Esophagus muscularis mucosa (tissue), 4 donors: Measurements from ENCODE around the gene NSMCE3. TPM values are rescaled to one million over a fixed set of nuclear protein-coding genes. Genes with fewer than 3 reads are reported as not detected.
"Not testable (repeated sequence)": the region's sequence is repeated elsewhere in the genome, so short reads cannot be mapped to it uniquely, and the experiment has no call there.

ENCODE experiments used
- DNase-seq: peaks from one replicate; pipeline ENCODE4 v3.0.0-alpha.2; 2017; ENCODE audit errors: extremely low spot score
- H3K27ac ChIP-seq, 4 donors: fragments of 200-600 bp; sonication (generic); replicated peaks in 1 of 4; 1 replicate in 3 of 4; 2 replicates in 1 of 4; pipeline ENCODE4 v1.5.1; 2016 to 2019; ENCODE audit warnings: mild to moderate bottlenecking in 1 of 4
- H3K27me3 ChIP-seq, 4 donors: fragments of 200-600 bp; sonication (generic); one replicate each; pipeline versions ENCODE4 v1.5.1 to v1.6.0; 2016 to 2019
- H3K36me3 ChIP-seq, 4 donors: fragments of 200-600 bp; sonication (generic); one replicate each; pipeline ENCODE4 v1.5.1; 2016 to 2019
- H3K4me1 ChIP-seq, 4 donors: fragments of 200-600 bp; sonication (generic); one replicate each; pipeline ENCODE4 v1.5.1; 2016 to 2019
- H3K4me3 ChIP-seq, 4 donors: fragments of 200-600 bp; sonication (generic); 1 replicate in 2 of 4; 2 replicates in 2 of 4; pipeline ENCODE4 v1.5.1; 2016 to 2019; ENCODE audit warnings: mild to moderate bottlenecking in 4 of 4, moderate library complexity in 1 of 4
- H3K9me3 ChIP-seq, 4 donors: fragments of 200-600 bp; sonication (generic); 1 replicate in 3 of 4; 2 replicates in 1 of 4; pipeline ENCODE4 v1.5.1; 2016 to 2019
- EP300 ChIP-seq: sonication (generic); formaldehyde crosslinking; IDR thresholded peaks from one replicate; pipeline ENCODE4 v1.6.1; 2017; ENCODE audit warnings: antibody characterized with exemption
- POLR2A ChIP-seq: fragments of 450-650 bp; IDR thresholded peaks from one replicate; pipeline ENCODE4 v1.6.1; 2017; ENCODE audit warnings: antibody characterized with exemption, moderate library complexity, mild to moderate bottlenecking, low read depth
- POLR2AphosphoS5 ChIP-seq, 2 donors: sonication (generic); formaldehyde crosslinking; IDR thresholded peaks; one replicate each; pipeline ENCODE4 v1.6.1; 2017; ENCODE audit warnings: antibody characterized with exemption in 2 of 2
- WGBS: methylation state at CpG from one replicate; pipeline ENCODE4 v1.1.5; 2018; 5-methylcytosine and 5-hydroxymethylcytosine counted together
- intact Hi-C: fragments of 100-400 bp; cut with DNase I; formaldehyde crosslinking; loops from one replicate; pipeline ENCODE4 v1.15.1; 2023
- total RNA-seq, 4 donors: library from RNA; depleted of rRNA; stranded (reverse); fragments of >200 nt; gene quantifications; one replicate each; pipeline versions ENCODE4 v1.1.0 to v1.2.1, GENCODE V29; 2016
- TF ChIP-seq, protein P1 (sequence below), 3 experiments: fragments of 200-600 bp in 2 of 3; fragments of 450-650 bp in 1 of 3; sonication (generic) in 2 of 3; IDR thresholded peaks; one replicate each; pipeline ENCODE4 v1.5.1; 2017 to 2019; ENCODE audit warnings: antibody characterized with exemption in 3 of 3, mild to moderate bottlenecking in 2 of 3, moderate library complexity in 1 of 3

NSMCE3 gene
- total RNA-seq, 4 donors from 2014 or later: 8.3 to 18.4 (median 15.7) TPM

DNA sequence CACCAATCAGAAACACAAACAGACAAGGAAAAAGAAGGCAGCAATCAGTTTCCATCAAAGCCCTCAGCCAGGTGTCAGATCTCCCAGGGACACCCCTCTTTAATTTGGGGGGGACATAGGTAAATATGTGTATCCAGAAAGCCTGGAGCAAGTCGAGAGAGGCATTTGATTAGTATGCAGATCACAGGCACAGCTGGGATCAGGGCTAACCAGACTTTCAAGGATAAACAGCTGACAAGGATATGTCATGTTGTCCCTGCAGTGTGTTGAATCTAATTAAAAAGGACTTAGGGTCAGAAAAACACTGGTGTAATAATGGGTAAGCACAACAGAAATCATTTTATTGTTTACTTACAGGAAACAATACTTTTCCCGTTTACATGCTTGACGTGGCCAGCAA lies 30.2 kb downstream of the NSMCE3 start:
- TF ChIP-seq, protein P1, sequence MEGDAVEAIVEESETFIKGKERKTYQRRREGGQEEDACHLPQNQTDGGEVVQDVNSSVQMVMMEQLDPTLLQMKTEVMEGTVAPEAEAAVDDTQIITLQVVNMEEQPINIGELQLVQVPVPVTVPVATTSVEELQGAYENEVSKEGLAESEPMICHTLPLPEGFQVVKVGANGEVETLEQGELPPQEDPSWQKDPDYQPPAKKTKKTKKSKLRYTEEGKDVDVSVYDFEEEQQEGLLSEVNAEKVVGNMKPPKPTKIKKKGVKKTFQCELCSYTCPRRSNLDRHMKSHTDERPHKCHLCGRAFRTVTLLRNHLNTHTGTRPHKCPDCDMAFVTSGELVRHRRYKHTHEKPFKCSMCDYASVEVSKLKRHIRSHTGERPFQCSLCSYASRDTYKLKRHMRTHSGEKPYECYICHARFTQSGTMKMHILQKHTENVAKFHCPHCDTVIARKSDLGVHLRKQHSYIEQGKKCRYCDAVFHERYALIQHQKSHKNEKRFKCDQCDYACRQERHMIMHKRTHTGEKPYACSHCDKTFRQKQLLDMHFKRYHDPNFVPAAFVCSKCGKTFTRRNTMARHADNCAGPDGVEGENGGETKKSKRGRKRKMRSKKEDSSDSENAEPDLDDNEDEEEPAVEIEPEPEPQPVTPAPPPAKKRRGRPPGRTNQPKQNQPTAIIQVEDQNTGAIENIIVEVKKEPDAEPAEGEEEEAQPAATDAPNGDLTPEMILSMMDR (IDR thresholded peaks at IDR 0.05): no peak
- TF ChIP-seq EP300: no peak
- TF ChIP-seq POLR2AphosphoS5 (IDR thresholded peaks at IDR 0.05): no peak
- intact Hi-C loops: no loop called here
- peaks cover 0 to 16% (median 11%) of the 10 kb centered on the region in 4 donors for H3K9me3 ChIP-seq

DNA sequence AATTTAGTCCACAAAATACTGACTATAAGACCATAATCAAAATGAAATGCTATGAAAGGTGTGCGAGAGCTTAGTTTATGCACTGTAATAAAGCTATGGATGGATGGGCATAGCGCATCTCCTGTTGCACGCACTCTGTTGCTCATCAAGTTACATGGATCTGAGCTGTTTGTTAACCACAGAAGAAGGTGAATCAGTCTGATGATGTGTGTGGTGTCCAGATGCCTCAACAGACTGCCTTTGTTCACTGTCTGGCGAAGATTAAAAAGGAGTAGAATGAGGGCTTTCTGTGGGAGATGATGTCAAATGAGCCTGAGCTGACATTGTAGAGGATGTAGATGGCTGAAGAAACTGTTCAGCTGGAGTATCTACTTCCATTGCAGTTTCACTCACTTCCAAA lies 36.1 kb downstream of the NSMCE3 start:
- intact Hi-C loops: no loop called here
- H3K4me1 ChIP-seq: no peaks in the 10 kb centered on the region
- no peak overlapping the region for H3K27ac ChIP-seq
- DNase-seq: no peak
- peaks cover 0 to 16% (median 11%) of the 10 kb centered on the region in 4 donors for H3K9me3 ChIP-seq
- 93% methylated on average over 4 of the region's 4 CpGs for WGBS
- peaks cover 0 to 4% (median 0%) of the 10 kb centered on the region in 4 donors for H3K27me3 ChIP-seq
- TF ChIP-seq EP300 (no peak), POLR2A (no peak), POLR2AphosphoS5 (IDR thresholded peaks at IDR 0.05) (no peak)
- TF ChIP-seq, protein P1 (IDR thresholded peaks at IDR 0.05): no peak
- no peaks in the 10 kb centered on the region for H3K36me3 ChIP-seq
- no peak overlapping the region for H3K4me3 ChIP-seq

More for the DNA sequence above, 30.2 kb downstream of the NSMCE3 start:
- H3K4me1 ChIP-seq: no peaks in the 10 kb centered on the region
- H3K27me3 ChIP-seq: peaks cover 0 to 12% (median 0%) of the 10 kb centered on the region in 4 donors
- no peak overlapping the region for H3K27ac ChIP-seq
- no peak for DNase-seq
- WGBS: 32% methylated on average over 3 of the region's 3 CpGs
- H3K4me3 ChIP-seq: no peak overlapping the region
- no peaks in the 10 kb centered on the region for H3K36me3 ChIP-seq

DNA sequence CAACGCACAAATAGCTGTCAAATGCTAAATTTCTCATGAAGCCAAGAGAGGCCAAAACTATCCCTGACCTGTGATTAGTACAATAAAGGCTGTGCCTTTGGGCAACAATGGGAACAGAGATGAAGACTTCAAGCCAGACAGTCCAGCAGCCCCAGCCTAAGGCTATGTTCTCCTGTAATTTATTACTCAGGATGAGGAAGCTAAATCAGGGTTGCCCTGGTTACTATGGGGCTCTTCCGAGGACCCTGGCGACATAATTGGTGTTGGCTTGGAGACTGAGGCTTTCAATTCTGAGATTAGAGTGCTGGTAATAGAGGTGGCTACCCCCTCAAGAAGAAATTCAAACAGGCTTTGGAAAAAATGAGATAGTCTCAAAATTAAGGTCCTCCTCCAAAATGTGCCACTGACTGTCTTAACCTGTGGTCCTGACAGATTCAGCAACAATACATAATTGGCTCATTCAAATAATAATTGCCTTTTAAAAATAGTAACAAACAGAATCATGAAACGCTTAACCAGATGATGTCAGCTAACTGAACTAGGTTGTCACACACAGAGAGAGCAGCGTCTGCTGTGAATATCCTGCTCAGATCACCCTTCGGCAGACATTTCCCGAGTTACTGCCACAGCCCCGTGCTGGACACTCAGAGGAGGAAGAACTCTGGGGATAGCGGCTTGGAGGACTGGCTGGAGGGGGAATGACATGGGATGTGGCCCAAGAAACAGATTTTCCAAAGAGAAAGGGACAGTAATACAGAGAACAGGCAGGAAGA lies 43.0 kb downstream of the NSMCE3 start:
- no peak for DNase-seq
- Histone ChIP-seq H3K36me3 (no peaks in the 10 kb centered on the region), H3K27ac (no peak overlapping the region), H3K27me3 (peaks cover 0 to 27% (median 0%) of the 10 kb centered on the region in 4 donors), H3K9me3 (no peaks in the 10 kb centered on the region), H3K4me1 (no peaks in the 10 kb centered on the region), H3K4me3 (no peak overlapping the region)
- TF ChIP-seq POLR2A (no peak), POLR2AphosphoS5 (IDR thresholded peaks at IDR 0.05) (no peak), EP300 (no peak)
- TF ChIP-seq, protein P1 (IDR thresholded peaks at IDR 0.05): no peak
- 39% methylated on average over 9 of the region's 9 CpGs for WGBS
- intact Hi-C loops: no loop called here

DNA sequence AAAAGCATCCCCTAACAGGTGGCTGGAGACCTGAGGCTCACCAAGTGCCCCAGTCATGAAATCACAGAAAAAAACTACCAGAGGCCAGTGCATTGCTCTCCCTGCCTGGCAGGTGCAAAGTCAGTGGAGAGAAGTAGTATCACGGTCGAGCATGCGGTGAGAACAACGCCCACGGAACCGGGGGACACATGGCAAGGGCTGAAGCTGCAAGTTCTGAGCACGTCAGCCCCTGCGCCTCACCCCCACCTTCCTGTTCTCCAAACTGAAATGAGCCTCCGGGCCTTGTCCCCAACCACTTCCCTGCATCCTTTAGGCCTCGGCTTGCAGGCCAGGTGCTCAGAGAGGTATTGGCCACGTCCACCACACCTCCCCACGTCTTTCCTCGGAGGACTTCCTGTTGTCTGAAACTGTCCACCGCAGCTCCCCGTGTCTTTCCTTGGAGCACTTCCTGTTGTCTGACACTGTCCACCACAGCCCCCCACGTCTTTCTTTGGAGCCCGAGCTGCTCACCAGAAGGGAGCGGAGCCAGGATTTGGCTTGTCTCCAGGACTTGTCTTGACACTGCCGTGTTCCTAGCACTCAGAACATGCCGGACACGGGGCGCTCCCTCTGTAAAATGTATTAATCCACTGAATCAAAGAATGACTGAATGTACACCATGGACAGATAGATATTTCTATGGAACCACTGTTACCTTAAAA lies 43.9 kb downstream of the NSMCE3 start:
- WGBS: 60% methylated on average over 22 of the region's 22 CpGs
- no peak for DNase-seq
- intact Hi-C loops: no loop called here
- H3K27ac ChIP-seq: no peak overlapping the region
- TF ChIP-seq, protein P1 (IDR thresholded peaks at IDR 0.05): no peak
- TF ChIP-seq POLR2A (no peak), EP300 (no peak), POLR2AphosphoS5 (IDR thresholded peaks at IDR 0.05) (no peak)
- H3K9me3 ChIP-seq: no peaks in the 10 kb centered on the region
- H3K27me3 ChIP-seq: peaks cover 0 to 27% (median 0%) of the 10 kb centered on the region in 4 donors
- H3K4me3 ChIP-seq: no peak overlapping the region
- no peaks in the 10 kb centered on the region for H3K4me1 ChIP-seq
- H3K36me3 ChIP-seq: no peaks in the 10 kb centered on the region

DNA sequence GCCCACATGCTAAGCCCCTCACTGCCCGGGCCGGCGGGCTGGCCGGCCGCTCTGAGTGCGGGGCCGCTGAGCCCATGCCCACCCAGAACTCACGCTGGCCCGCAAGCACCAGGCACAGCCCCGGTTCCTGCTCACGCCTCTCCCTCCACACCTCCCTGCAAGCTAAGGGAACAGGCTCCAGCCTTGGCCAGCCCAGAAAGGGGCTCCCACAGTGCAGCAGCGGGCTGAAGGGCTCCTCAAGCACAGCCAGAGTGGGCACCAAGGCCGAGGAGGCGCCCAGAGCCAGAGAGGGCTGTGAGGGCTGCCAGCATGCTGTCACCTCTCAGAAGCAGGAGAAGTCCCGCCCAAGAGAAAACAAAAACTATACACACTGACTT lies 44.6 kb downstream of the NSMCE3 start:
- peaks cover 0 to 27% (median 0%) of the 10 kb centered on the region in 4 donors for H3K27me3 ChIP-seq
- intact Hi-C loops, H3K27ac ChIP-seq, H3K4me1 ChIP-seq, DNase-seq, H3K9me3 ChIP-seq, H3K36me3 ChIP-seq, H3K4me3 ChIP-seq: not testable (repeated sequence)
- 89% methylated on average over 8 of the region's 15 CpGs for WGBS

DNA sequence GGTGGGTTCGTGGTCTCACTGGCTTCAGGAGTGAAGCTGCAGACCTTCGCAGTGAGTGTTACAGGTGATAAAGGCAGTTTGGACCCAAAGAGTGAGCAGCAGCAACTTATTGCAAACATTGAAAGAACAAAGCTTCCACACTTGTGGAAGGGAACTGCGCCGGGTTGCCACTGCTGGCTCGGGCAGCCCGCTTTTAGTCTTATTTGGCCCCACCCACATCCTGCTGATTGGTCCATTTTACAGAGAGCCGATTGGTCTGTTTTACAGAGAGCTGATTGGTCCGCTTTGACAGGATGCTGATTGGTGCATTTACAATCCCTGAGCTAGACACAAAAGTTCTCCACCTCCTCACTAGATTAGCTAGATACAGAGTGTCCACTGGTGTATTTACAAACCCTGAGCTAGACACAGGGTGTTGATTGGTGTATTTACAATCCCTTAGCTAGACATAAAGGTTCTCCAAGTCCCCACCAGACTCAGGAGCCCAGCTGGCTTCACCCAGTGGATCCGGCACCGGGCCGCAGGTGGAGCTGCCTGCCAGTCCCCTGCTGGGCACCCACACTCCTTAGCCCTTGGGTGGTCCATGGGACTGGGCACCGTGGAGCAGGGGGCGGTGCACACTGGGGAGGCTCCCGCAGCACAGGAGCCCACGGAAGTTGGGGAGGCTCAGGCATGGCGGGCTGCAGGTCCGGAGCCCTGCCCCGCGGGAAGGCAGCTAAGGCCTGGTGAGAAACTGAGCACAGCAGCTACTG lies 45.2 kb downstream of the NSMCE3 start:
- DNase-seq, H3K4me1 ChIP-seq, H3K27ac ChIP-seq, intact Hi-C loops, H3K9me3 ChIP-seq, H3K36me3 ChIP-seq, H3K4me3 ChIP-seq: not testable (repeated sequence)
- WGBS: 74% methylated on average over 9 of the region's 19 CpGs
- H3K27me3 ChIP-seq: peaks cover 0 to 24% (median 0%) of the 10 kb centered on the region in 4 donors
